NCI-H2196 treated with DMSO at 0.1 percent for 48 hours (cell line): ENCODE measurements around the gene FBXW7.

Experiments used
- DNase-seq: peaks from one replicate; lab custom pipeline; 2025; ENCODE audit not compliant: unreplicated experiment; lab: John Stamatoyannopoulos, UW

FBXW7 gene

GRCh38 chr4:152513078-152513477, 22.8 kb downstream of the FBXW7 start:
- no peak for DNase-seq

GRCh38 chr4:152512483-152512882, 23.4 kb downstream of the FBXW7 start:
- DNase-seq, result no peak

- no peak for DNase-seq
Observed at GRCh38 chr4:152510349-152511147, 25.3 kb downstream of the FBXW7 start.

GRCh38 chr4:152509595-152510225, 26.2 kb downstream of the FBXW7 start:
- no peak for DNase-seq

- DNase-seq, result no peak
Observed at GRCh38 chr4:152508818-152509217, 27.1 kb downstream of the FBXW7 start.

GRCh38 chr4:152508386-152508785, 27.5 kb downstream of the FBXW7 start:
- no peak for DNase-seq

GRCh38 chr4:152503653-152504290, 32.1 kb downstream of the FBXW7 start:
- DNase-seq, result no peak

GRCh38 chr4:152501846-152502536, 33.9 kb downstream of the FBXW7 start:
- no peak for DNase-seq

GRCh38 chr4:152500800-152501434, 35.0 kb downstream of the FBXW7 start:
- DNase-seq, result no peak

- DNase-seq, result no peak
Observed at GRCh38 chr4:152500275-152500674, 35.6 kb downstream of the FBXW7 start.

GRCh38 chr4:152499344-152499743, 36.5 kb downstream of the FBXW7 start:
- no peak for DNase-seq

GRCh38 chr4:152494020-152494419, 41.9 kb downstream of the FBXW7 start:
- no peak for DNase-seq

GRCh38 chr4:152488246-152488645, 47.6 kb downstream of the FBXW7 start:
- no peak for DNase-seq

- DNase-seq, result no peak
Observed at GRCh38 chr4:152486429-152487389, 49.2 kb downstream of the FBXW7 start.

- no peak for DNase-seq
Observed at GRCh38 chr4:152485726-152486276, 50.1 kb downstream of the FBXW7 start.

GRCh38 chr4:152482211-152482610, 53.7 kb downstream of the FBXW7 start:
- no peak for DNase-seq

GRCh38 chr4:152480901-152481300, 55.0 kb downstream of the FBXW7 start:
- DNase-seq, result no peak

- DNase-seq, result no peak
Observed at GRCh38 chr4:152480326-152480725, 55.6 kb downstream of the FBXW7 start.

- no peak for DNase-seq
Observed at GRCh38 chr4:152479428-152480026, 56.4 kb downstream of the FBXW7 start.
